ENCODE results near the gene MUS81. TPM values are rescaled to one million over a fixed set of nuclear protein-coding genes. Genes with fewer than 3 reads are reported as not detected.

MUS81 gene
- polyA plus RNA-seq, 2 of the 4 experiments (the other 2 are of a cell fraction) = 27.8 to 33.4 TPM

GRCh38 chr11:65870706-65871681, 10.8 kb downstream of the MUS81 start:
- peak; percentile 6 to 7; a peak in 3 of 6 replicates for ATAC-seq
- H3K9me3 ChIP-seq = no peaks in the 10 kb centered on the region
- peaks cover 6% of the 10 kb centered on the region for H3K4me1 ChIP-seq
- no peak for DNase-seq (ENCODE audit: low read depth in 1 of 2, low spot score in 1 of 2)
- CTCF ChIA-PET = interaction anchor here (1.1 to 7.5 kb wide), 5 partner anchors 10 to 159 kb away, joined by 3 to 158 read pairs (median 12); partner anchors contain the start of genes C11orf68, CFL1, FIBP and KAT5
- POLR2A ChIA-PET = interaction anchor here (0.8 to 2.9 kb wide), 7 partner anchors 10 to 18 kb away, joined by 3 to 15 read pairs (median 6); partner anchors contain the start of genes FIBP and MUS81
- 77% methylated on average over 15 of the region's 24 CpGs for WGBS (ENCODE audit: missing lambda C conversion rate)
- FAIRE-seq = no peak
- TF ChIP-seq HOXB13 (CRISPR knock-in tag; IDR thresholded peaks at IDR 0.05; ENCODE audit: low read depth) (no peak), FOSL2 (IDR thresholded peaks at IDR 0.05) (no peak), FOSL2 (CRISPR knock-in tag; IDR thresholded peaks at IDR 0.05) (no peak), NR3C1 (IDR thresholded peaks at IDR 0.05) (no peak), POLR2A (IDR thresholded peaks at IDR 0.05; ENCODE audit: low read length) (no peak), PHF8 (IDR thresholded peaks at IDR 0.05; ENCODE audit: borderline replicate concordance, low read depth) (no peak), HDAC2 (IDR thresholded peaks at IDR 0.05) (no peak), MAX (IDR thresholded peaks at IDR 0.05) (no peak), REST (IDR thresholded peaks at IDR 0.05) (no peak), FOXS1 (CRISPR knock-in tag; IDR thresholded peaks at IDR 0.05) (no peak)
- no peak overlapping the region for H3K4me2 ChIP-seq
- no peak overlapping the region for H3K4me3 ChIP-seq
- peak overlapping the region in 1 of 2 experiments; percentile 35; a peak in 2 of 6 replicates for H3K27ac ChIP-seq

GRCh38 chr11:65871811-65872548, 11.7 kb downstream of the MUS81 start:
- Histone ChIP-seq H3K4me3 (no peak overlapping the region), H3K4me1 (peaks cover 6% of the 10 kb centered on the region), H3K27ac (peak overlapping the region in 1 of 2 experiments; percentile 82; a peak in 3 of 6 replicates), H3K4me2 (no peak overlapping the region), H3K9me3 (no peaks in the 10 kb centered on the region)
- no peak for TF ChIP-seq FOXS1 (CRISPR knock-in tag; IDR thresholded peaks at IDR 0.05)
- TF ChIP-seq RAD21 (conservative IDR thresholded peaks at IDR 0.05 in 1 of 2, IDR thresholded peaks at IDR 0.05 in 1 of 2) = no peak
- TF ChIP-seq HOXB13 (CRISPR knock-in tag; IDR thresholded peaks at IDR 0.05; ENCODE audit: low read depth) = no peak
- no peak for TF ChIP-seq ZNF302 (CRISPR knock-in tag; IDR thresholded peaks at IDR 0.05)
- TF ChIP-seq CTCF (IDR thresholded peaks at IDR 0.05) = no peak
- TF ChIP-seq MAX (IDR thresholded peaks at IDR 0.05) = no peak
- no peak for TF ChIP-seq RARB (CRISPR knock-in tag; IDR thresholded peaks at IDR 0.05)
- FAIRE-seq (no peak), DNase-seq (ENCODE audit: low read depth in 1 of 2, low spot score in 1 of 2) (no peak), ATAC-seq (peak; percentile 1 to 6; a peak in 1 of 6 replicates)
- POLR2A ChIA-PET = interaction anchor here (0.6 to 1.8 kb wide), 5 partner anchors 12 to 19 kb away, joined by 3 to 10 read pairs (median 6); partner anchors contain the start of genes FIBP and MUS81
- CTCF ChIA-PET = interaction anchor here (1.1 to 7.5 kb wide), 3 partner anchors 11 to 18 kb away, joined by 4 to 158 read pairs (median 78); partner anchors contain the start of genes CFL1, FIBP and MUS81
- WGBS (ENCODE audit: missing lambda C conversion rate) = 90% methylated on average over 14 of the region's 26 CpGs
